HEK293 (cell line): ENCODE measurements around the gene MAVS.

Source experiments
- CTCF ChIA-PET: fragments of 350-600 bp; formaldehyde crosslinking; extraction: SDS; loops from one replicate; lab custom pipeline; 2021; ENCODE audit warnings: antibody characterized with exemption; lab: Yijun Ruan, JAX
- POLR2A ChIA-PET: fragments of 300-600 bp; formaldehyde crosslinking; extraction: SDS; loops from one replicate; lab custom pipeline; 2020; ENCODE audit warnings: antibody characterized with exemption, inconsistent platforms; lab: Yijun Ruan, JAX
- H3K27ac ChIP-seq: fragments of 200-500 bp; sonication (Bioruptor generic); 2 replicates; pipeline ENCODE4 v1.5.1; 2014; ENCODE audit warnings: low read depth, low read length, control low read depth, inconsistent platforms; ENCODE audit errors: extremely low read depth
- H3K36me3 ChIP-seq, 2 experiments: fragments of 200-500 bp in 1 of 2; sonication (Bioruptor generic) in 1 of 2; 1 replicate in 1 of 2; 2 replicates in 1 of 2; pipeline ENCODE4 v1.5.1; 2014 to 2017; ENCODE audit warnings: inconsistent platforms in 2 of 2, low read length in 2 of 2; ENCODE audit not compliant: control insufficient read depth in 2 of 2, insufficient read depth in 1 of 2
- H3K4me1 ChIP-seq: fragments of 200-500 bp; sonication (Bioruptor generic); 2 replicates; pipeline ENCODE4 v1.5.1; 2014; ENCODE audit warnings: mild to moderate bottlenecking, low read length, inconsistent platforms; ENCODE audit not compliant: control insufficient read depth, insufficient read depth
- H3K4me3 ChIP-seq: 2 replicates; pipeline ENCODE4 v1.5.1; 2011; ENCODE audit warnings: low read depth, mild to moderate bottlenecking, control low read depth, low read length, moderate library complexity
- H3K9me3 ChIP-seq: fragments of 200-500 bp; sonication (Bioruptor generic); 2 replicates; pipeline ENCODE4 v1.5.1; 2014; ENCODE audit warnings: low read depth, low read length, inconsistent platforms; ENCODE audit not compliant: control insufficient read depth, insufficient read depth
- BCL11B ChIP-seq: fragments of 450-650 bp; formaldehyde crosslinking; IDR thresholded peaks from 2 replicates; pipeline ENCODE4 v1.5.1; 2016; ENCODE audit warnings: low read depth, missing biosample characterization, missing genetic modification characterization
- GLIS1 ChIP-seq: fragments of 450-650 bp; formaldehyde crosslinking; IDR thresholded peaks from 2 replicates; pipeline ENCODE4 v1.5.1; 2016; ENCODE audit warnings: missing biosample characterization, missing genetic modification characterization
- KLF7 ChIP-seq: fragments of 450-650 bp; formaldehyde crosslinking; IDR thresholded peaks from 2 replicates; pipeline ENCODE4 v1.5.1; 2016; ENCODE audit warnings: missing biosample characterization, missing genetic modification characterization, borderline replicate concordance
- REPIN1 ChIP-seq: fragments of 450-650 bp; formaldehyde crosslinking; IDR thresholded peaks from 2 replicates; pipeline ENCODE4 v1.5.1; 2017; ENCODE audit warnings: missing biosample characterization, missing genetic modification characterization, low read depth
- TRIM28 ChIP-seq: IDR thresholded peaks from 2 replicates; pipeline ENCODE4 v1.6.1; 2011; ENCODE audit warnings: low read length, control low read depth, borderline replicate concordance
- ZBTB17 ChIP-seq: fragments of 450-650 bp; formaldehyde crosslinking; IDR thresholded peaks from 2 replicates; pipeline ENCODE4 v1.5.1; 2016; ENCODE audit warnings: missing biosample characterization, missing genetic modification characterization
- ZBTB26 ChIP-seq: fragments of 450-650 bp; formaldehyde crosslinking; optimal IDR thresholded peaks from 2 replicates; pipeline ENCODE3; 2016; ENCODE audit warnings: missing biosample characterization, mild to moderate bottlenecking, missing genetic modification characterization
- ZBTB49 ChIP-seq: fragments of 450-650 bp; formaldehyde crosslinking; IDR thresholded peaks from 2 replicates; pipeline ENCODE4 v1.5.1; 2016; ENCODE audit warnings: missing biosample characterization, missing genetic modification characterization, low read depth
- ZBTB8A ChIP-seq: fragments of 450-650 bp; formaldehyde crosslinking; IDR thresholded peaks from 2 replicates; pipeline ENCODE4 v1.5.1; 2016; ENCODE audit warnings: missing biosample characterization, missing genetic modification characterization
- ZNF157 ChIP-seq: fragments of 450-650 bp; formaldehyde crosslinking; IDR thresholded peaks from 2 replicates; pipeline ENCODE4 v1.5.1; 2016; ENCODE audit warnings: missing biosample characterization, missing genetic modification characterization
- ZNF16 ChIP-seq: fragments of 450-650 bp; formaldehyde crosslinking; IDR thresholded peaks from 2 replicates; pipeline ENCODE4 v1.5.1; 2016; ENCODE audit warnings: low read depth, missing biosample characterization, missing genetic modification characterization
- ZNF184 ChIP-seq: fragments of 450-650 bp; IDR thresholded peaks from 2 replicates; pipeline ENCODE4 v1.5.1; 2018; ENCODE audit warnings: missing biosample characterization, mild to moderate bottlenecking, missing genetic modification characterization
- ZNF221 ChIP-seq: fragments of 450-650 bp; formaldehyde crosslinking; IDR thresholded peaks from 2 replicates; pipeline ENCODE4 v1.5.1; 2017; ENCODE audit warnings: missing biosample characterization, missing genetic modification characterization, borderline replicate concordance
- ZNF398 ChIP-seq: fragments of 450-650 bp; formaldehyde crosslinking; IDR thresholded peaks from 2 replicates; pipeline ENCODE4 v1.5.1; 2017; ENCODE audit warnings: missing biosample characterization, missing genetic modification characterization
- ZNF561 ChIP-seq: fragments of 450-650 bp; IDR thresholded peaks from 2 replicates; pipeline ENCODE4 v1.5.1; 2018; ENCODE audit warnings: missing biosample characterization, missing genetic modification characterization, borderline replicate concordance
- ZNF585B ChIP-seq: fragments of 450-650 bp; formaldehyde crosslinking; IDR thresholded peaks from 2 replicates; pipeline ENCODE4 v1.5.1; 2016; ENCODE audit warnings: missing biosample characterization, missing genetic modification characterization
- ZNF677 ChIP-seq: fragments of 450-650 bp; IDR thresholded peaks from 2 replicates; pipeline ENCODE4 v1.5.0; 2018; ENCODE audit warnings: missing biosample characterization, mild to moderate bottlenecking, missing genetic modification characterization, moderate library complexity
- ZNF692 ChIP-seq: fragments of 450-650 bp; formaldehyde crosslinking; IDR thresholded peaks from 2 replicates; pipeline ENCODE4 v1.5.1; 2016; ENCODE audit warnings: missing biosample characterization, missing genetic modification characterization

MAVS gene

GRCh38 chr20:3803289-3803688 lies 43.3 kb upstream of the MAVS start:
- ChIA-PET CTCF (no interaction called here), POLR2A (no interaction called here)
- Histone ChIP-seq H3K27ac (no peak overlapping the region), H3K4me3 (no peak overlapping the region), H3K36me3 (peaks cover 26 to 80% of the 10 kb centered on the region in 2 experiments), H3K4me1 (peaks cover 16% of the 10 kb centered on the region), H3K9me3 (no peaks in the 10 kb centered on the region)
- TF ChIP-seq ZNF692 (tag by site-specific recombination) (0 out of 2 replicates have a peak, but pooled peaks have one; percentile 37), ZBTB49 (tag by site-specific recombination) (no peak)

GRCh38 chr20:3803854-3804253 lies 42.8 kb upstream of the MAVS start:
- TF ChIP-seq ZBTB8A (tag by site-specific recombination) (no peak), ZNF561 (tag by site-specific recombination) (no peak), ZNF184 (tag by site-specific recombination) (no peak), TRIM28 (no peak), ZBTB17 (no peak), KLF7 (tag by site-specific recombination) (no peak), ZNF221 (tag by site-specific recombination) (no peak), ZNF585B (tag by site-specific recombination) (no peak), GLIS1 (tag by site-specific recombination) (no peak), ZNF398 (no peak), REPIN1 (tag by site-specific recombination) (no peak), ZNF677 (no peak), BCL11B (tag by site-specific recombination) (no peak)
- POLR2A ChIA-PET = no interaction called here
- Histone ChIP-seq H3K36me3 (peaks cover 26 to 75% of the 10 kb centered on the region in 2 experiments), H3K4me1 (peaks cover 18% of the 10 kb centered on the region), H3K27ac (no peak overlapping the region), H3K4me3 (no peak overlapping the region), H3K9me3 (no peaks in the 10 kb centered on the region)
- CTCF ChIA-PET = no interaction called here

- ChIA-PET POLR2A (interaction anchor here (1.2 to 1.6 kb wide), 2 partner anchors 8 to 16 kb away, joined by 4 to 12 read pairs; partner anchors contain the start of genes AP5S1 and CDC25B), CTCF (interaction anchor here (2.0 kb wide), 1 partner anchor 93 kb away, joined by 5 read pairs; no protein-coding TSS in a partner anchor)
- Histone ChIP-seq H3K4me3 (no peak overlapping the region), H3K36me3 (peaks cover 26 to 70% of the 10 kb centered on the region in 2 experiments), H3K4me1 (peaks cover 18% of the 10 kb centered on the region), H3K9me3 (no peaks in the 10 kb centered on the region), H3K27ac (no peak overlapping the region)
- TF ChIP-seq ZNF16 (peak; percentile 27; the same call in 1 of the 2 replicates), ZNF157 (tag by site-specific recombination) (peak; percentile 73), ZBTB26 (tag by site-specific recombination) (no peak)
Measured at GRCh38 chr20:3804254-3804751, 42.3 kb upstream of the MAVS start.
